ENCODE results near the gene RBPJL.

Gene RBPJL, protein sequence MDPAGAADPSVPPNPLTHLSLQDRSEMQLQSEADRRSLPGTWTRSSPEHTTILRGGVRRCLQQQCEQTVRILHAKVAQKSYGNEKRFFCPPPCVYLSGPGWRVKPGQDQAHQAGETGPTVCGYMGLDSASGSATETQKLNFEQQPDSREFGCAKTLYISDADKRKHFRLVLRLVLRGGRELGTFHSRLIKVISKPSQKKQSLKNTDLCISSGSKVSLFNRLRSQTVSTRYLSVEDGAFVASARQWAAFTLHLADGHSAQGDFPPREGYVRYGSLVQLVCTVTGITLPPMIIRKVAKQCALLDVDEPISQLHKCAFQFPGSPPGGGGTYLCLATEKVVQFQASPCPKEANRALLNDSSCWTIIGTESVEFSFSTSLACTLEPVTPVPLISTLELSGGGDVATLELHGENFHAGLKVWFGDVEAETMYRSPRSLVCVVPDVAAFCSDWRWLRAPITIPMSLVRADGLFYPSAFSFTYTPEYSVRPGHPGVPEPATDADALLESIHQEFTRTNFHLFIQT

DNA sequence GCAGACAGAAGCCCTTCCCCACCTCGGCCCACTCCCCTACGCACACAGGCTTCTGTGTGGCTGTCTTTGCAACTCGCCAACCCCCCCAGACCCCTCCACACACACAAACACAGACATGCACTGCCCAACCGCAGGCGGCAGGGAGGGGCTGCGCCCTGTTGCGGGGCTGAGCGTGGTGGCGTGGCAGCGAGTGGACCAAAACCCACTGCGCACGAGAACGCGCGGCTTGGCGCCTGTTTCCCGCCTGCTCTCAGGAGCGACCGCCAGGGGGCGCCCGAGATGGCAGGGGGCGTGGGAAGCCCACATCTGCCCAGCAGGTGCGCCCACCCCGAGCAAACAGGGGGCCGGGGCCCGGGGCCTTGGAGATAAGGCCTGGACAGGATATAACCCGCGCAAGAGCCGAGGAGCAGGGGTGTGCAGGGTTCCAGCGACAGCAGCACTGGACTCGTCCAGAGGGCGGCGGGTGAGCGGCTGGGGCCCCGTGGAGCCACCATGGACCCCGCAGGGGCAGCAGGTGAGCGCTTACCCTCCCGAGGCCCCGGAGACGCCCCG lies at the start of gene RBPJL:
Gene RBPJL (plus strand): TSS at position 410 of the 552 bp plus-strand sequence. CDS start 83 bp downstream, at position 493.
- no peak for DNase-seq

DNA sequence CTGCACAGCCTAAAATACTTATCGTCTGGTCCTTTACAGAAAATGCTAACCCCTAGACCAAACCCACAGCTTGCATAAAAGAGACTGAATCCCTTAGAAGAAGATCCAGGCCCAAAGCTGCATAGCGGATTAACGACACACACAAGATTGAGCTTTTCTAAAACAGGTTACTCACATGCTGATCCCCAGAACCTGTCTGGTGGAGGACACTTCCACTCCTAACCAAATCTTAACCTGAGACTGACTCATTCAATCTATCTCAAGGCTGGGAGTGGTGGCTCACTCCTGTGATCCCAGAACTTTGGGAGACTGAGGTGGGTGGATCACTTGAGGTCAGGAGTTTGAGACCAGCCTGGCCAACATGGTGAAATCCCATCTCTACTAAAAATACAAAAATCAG lies 49.5 kb upstream of the RBPJL start:
- no peak for DNase-seq

DNA sequence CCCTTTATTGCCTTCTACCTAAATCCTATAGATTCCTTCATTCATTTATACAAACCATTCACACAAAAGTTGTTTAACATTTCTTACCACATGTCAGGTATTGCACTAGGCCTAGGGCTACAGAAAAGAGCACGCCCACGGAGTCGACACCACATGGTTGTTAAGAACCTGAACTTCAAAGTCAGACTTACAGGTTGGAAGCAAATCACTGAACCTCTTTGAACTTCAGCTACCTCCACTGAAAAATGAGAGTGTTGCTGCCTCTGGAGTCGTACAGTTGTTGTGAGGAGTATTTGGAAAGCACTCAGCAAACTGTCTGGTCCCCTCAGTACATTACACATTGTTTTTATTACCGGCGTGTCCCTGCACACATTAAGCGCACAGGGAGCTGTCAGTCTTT lies 48.9 kb upstream of the RBPJL start:
- DNase-seq, result no peak

DNA sequence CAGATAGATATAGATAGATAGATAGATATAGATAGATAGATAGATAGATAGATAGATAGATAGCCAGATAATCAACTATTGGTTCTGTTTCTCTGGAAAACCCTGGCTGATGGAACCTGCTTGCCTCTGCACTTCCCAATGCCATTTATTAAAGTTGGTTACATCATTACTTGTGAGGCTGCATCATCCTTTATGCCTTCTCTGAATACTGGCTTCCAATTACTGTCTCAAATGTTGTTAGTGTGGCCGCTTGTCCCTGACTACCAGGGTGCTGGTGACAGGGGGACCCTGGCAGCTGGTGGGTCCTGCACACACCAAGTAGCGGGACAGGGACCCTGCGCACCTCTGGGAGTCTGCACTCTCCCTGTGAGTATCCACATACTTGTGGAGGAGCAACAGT lies 48.4 kb upstream of the RBPJL start:
- DNase-seq, result no peak

DNA sequence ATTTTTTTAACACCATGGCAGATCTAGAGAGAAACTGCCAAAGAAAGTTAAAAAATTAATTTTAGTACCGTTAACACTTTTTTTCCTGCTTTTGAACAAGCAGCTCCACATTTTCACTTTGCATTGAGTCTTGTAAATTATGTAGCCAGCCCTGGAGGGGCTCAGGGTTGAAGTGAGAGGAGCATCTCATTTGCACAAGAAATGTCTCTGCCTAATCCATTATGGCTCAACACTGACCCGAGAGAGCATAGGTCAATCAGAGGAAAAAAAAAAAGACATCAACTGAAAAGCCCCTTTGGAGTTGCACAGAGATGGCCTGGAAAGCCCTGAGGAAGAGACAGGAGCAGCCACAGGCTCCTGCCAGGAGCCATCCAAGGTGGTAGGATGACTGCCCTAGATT lies 48.0 kb upstream of the RBPJL start:
- no peak for DNase-seq

DNA sequence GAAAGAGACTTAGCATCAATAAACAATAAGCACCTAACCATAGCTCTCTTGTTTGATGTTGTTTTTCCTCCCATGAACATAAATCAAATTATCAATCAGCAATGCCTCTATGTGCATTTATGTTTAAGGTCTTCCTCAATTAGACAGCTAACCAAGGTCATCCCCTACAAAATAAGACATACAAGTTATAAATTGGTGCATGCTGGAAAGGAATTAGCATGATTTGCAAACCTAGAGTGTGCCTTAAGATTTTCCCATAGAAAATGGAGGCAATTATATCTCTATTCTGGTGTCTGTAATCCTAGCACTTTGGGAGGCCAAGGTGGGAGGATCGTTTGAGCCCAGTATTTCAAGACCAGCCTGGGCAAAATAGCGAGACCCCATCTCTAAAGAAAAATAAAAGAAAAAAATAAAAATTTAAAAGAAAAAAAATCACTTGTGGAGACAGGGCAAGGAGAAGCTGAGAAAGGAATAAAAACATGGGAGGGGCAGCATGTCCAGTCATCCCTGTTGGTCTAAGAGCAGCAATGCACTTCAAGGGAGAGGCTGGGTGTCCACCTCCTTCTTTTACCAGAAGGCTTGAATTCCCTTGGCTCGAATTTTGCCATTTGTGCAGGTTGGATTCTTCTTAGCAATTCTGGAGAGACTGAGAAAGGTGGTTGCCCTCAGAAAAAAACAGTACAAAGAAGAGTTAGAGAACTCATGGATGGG lies 42.9 kb upstream of the RBPJL start:
- no peak for DNase-seq

DNA sequence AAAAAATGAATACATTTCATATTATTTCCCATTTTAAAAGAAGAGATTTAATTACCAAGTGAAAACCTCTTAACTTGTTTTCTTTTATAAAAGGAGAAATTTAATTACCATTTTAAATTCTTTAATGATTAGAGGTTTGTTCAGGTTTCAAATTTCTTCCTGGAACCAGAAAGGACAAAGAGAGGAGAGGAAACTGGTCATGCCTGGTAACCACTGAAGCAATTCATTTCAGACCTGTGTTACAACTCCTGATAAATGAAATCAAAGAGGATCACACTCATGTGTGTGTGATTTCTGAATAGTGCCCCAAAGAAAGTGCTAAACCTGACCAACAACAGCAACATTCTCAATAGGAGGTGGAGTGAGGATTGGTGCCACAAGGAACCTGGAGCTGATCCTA lies 39.7 kb upstream of the RBPJL start:
- no peak for DNase-seq

DNA sequence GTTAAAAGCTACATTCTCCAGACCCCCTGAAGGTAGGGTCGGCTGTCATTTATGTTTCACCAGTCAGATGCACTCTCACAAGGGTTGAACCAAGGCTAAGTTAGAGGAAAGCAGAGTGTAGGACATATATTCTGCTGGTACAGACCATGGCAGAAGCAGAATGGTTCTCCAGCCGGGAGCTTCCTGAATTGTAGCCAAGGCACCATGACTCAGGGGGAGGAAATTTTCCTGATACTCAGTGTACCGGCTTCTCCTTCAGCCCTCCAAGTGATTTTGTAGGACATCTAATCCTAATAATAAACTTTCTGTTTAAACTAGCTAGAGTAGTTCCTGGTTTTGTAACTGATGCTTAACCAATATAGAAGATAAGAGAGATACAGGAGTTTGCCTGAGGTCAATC lies 38.1 kb upstream of the RBPJL start:
- DNase-seq, result no peak

DNA sequence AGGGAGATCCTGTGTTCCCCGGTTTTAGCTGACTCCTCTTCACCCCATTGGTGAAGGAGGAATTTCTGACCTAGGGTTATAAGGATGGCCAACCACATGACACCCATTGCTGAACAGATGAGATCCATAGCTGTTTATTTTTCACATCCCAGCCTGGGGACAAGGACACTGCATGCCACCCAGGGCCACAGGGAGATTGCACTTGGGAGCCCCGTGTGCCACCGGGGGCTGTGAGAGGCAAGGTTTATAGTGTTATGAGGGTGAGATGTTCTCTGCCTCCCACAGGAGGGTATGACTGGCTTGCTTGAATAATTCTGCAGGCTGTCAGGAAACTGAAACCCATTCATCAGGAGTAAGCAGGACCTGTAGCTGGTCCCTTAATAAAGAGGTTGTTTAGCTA lies 37.6 kb upstream of the RBPJL start:
- no peak for DNase-seq

DNA sequence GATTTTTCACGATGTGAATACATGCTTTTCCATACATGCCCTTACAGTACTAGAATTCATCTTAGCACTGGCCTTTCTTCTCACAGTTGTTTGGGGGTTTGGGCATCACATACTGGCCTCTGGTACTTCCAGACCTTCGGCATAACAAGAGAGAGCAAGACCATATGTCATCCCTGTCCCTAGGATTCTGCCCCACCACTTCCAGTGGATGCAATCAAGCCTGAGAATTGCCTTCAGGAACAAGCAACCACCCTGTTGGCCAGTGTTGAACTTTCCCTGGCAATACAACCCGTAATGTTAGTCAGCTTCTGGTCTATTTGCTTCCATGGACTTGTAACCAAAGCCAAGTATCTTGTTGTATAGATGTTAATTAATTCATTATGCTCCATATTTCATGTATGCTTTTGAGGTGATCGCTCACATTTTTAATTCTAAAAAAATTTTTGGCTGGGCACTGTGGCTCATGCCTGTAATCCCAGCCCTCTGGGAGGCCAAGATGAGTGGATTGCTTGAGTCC lies 36.8 kb upstream of the RBPJL start:
- no peak for DNase-seq

DNA sequence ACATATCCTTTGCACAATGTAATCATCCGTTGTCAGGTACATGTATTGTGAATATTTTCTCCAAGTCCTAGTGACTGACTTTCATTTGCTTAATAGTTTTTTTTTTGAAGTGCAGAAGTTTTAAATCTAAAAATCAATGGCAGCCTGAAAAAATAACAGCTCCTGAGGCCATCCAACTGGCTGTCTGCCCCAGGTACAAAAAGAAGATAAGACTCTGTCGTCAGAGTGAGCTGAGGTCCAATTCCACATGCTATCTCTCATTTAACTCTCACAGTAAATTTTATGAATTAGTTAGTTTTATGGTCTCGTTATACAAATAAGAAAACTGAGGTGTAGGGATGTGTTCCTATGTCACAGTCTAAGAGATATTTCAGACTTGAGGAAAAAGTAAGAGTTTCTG lies 31.3 kb upstream of the RBPJL start:
- DNase-seq, result no peak

DNA sequence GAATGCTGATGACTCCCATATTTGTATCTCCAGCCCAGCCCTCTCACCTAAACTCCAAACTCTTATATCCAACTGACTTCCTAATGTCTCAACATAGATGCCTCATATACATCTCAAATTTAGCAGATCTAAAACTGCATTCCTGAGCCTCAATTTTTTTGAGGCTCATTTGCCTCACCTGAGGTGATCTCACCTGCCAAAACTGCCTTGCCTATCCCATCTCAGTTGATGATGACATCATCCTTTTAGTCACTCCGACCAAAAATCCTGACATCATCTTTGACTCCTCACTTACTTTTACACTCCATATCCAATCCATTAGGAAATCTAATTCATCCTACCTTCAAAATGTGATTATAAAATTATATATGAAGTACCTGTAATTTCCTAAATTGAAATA lies 26.6 kb upstream of the RBPJL start:
- no peak for DNase-seq

DNA sequence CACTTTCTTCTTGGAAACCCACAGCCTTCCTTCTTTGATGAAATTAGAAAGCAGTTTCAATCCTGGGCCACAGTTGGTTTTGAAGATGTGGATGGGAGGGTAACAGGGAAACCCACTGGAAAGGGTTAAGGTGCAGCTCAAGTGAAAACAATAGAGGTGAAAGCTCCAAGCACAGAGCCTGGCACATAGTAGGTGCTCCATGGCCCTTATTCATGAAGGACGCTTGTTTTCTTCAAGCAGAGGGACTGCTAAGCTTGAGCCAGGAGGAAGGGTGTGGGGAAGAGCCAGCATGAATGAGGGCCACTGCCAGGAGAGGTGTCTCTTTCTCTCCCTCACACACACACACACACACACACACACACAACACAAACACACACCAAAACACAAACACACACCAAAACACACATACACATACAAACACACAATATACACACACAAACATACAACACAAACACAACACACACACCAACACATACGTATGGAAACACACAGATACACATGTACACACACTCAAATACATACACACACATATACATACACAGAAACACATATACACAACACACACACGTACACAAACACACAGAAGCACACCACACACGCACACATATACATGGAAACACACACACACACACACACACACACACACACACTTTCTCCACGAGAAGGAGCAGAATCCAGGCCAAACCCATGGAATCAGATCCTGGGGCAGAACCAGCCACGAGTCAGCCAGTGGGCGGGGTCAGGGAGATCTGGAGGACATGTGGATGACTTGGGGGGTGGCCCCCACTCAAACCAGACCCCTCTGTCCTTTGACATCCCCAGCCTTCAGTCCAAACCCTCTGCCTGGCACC lies 23.7 kb upstream of the RBPJL start:
- DNase-seq, result no peak

DNA sequence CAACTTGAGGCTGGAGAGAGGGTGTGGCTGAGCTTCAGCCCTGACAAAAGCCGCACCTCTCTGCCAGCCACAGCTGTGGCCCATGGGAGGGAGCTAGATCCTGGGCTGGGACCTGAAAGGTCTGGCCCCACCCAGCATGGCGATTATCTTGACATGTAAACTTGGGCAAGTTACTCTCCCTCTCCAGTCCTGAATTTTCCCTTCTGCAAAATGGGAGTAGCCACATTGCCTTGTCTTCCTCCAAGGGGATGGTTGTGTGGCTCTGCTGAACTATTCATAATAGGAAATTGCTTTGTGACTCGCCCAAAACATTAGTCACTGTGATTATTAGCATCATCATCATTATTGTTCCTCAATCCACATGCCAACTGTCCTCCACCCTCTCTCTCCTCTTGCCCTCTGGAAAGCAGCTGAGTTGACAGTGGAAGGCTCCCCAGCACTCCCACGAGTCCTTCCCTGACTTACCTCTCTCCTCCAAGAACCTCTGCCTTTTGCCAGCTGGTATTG lies 23.0 kb upstream of the RBPJL start:
- DNase-seq, result no peak

DNA sequence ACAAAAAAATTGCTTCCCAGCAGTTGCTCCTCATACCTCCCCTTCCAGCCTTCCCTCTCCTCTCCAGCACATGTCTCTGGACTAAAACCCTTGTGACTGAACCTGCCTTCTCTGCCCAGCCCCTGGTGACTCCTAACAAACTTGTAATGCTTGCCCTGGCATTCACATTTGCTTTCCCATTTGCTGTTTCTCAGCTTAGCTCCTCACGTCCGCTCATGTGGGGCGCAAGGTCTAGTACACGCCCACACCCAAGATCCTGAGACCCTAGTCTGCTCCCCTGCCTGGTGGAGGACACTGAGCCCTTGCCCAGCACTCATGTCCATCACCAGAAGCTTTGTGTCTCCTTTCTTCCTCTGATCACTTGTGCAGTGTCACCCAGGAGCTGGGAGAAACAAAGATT lies 18.3 kb upstream of the RBPJL start:
- no peak for DNase-seq

DNA sequence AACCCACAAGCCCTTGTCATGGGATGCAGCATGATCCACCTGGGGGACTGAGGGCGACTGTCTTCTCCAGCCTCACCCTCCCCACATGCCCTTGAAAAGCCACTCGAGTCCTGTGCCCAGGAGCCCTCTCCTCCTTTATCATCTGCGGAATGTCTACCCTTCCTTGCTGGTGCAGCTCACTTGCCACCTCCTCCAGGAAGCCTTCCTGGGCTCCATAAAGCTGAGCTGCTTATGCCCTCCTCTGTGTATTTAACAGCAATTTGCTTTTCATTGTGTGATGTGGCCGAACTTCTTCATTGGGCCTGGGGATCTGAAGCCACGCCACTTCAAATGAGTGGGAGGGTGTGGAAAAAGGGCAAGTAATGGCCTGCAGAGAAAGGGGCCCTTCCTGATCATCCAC lies 17.8 kb upstream of the RBPJL start:
- no peak for DNase-seq

DNA sequence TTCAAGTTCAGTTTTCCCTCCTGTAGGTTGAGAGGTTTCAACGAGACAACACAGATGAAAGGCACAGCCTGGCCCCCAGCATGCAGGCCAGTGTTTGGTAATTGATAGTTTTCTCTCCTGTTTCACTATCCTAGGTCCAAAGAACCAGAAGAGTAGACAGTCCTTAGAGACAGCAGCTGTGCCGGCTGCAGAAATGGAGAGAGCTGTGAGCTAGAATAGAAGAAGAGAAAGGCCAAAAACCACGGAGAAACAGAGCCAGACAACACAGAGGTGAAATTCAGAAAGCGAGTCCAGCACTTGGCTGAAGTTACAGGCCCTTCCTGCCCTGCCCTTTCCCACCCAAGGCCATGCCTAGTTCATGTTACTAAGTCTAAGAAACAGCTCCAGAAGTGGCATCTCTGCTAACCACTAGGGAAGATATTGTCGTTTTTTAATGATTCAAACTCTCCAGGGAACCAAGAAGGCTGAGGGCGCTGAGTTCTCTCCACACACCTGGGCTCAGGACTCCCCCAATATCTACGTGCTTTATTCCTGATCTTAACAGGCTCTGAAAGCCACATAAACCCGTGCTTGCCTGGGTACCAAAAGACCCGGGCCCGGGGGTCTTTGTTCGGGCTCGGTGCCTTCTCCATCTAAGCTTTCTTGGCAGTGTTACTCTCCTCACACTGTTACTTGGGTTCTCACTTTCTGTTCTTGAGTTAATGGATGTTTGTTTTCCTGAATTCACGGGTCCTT lies 16.5 kb upstream of the RBPJL start:
- no peak for DNase-seq

DNA sequence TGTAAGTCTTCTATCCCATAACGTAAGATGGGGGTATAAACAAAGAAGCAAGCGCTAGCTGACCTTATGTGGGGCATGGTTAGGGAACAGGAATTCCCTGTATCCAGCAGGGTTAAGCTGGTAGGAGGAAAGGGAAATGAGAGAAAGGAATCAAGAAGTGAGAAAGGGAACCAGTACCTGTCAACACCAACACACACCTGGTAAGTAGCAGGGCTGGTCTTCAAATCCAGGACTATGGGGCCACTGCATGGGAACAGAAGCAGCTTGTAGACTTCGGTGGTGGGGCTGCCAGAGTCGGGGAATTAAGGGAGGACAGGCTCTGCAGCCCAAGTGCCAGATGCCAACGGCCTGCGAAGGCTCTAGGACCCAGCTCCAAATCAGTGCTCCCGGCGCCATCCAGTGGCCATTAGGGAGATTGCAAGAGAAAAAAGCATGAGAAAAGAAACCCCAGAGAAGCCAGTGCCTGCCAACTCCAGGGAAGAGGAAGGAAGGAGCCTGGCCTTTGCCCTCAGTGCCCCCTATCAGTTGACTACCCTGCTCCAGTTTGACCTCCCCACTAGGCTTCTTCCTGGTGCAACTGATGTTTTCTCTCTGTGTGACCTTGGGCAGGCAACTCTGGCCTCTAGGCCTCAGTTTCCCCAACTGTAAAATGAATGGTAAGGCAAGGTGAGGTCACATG lies 15.8 kb upstream of the RBPJL start:
- DNase-seq, result peak; percentile 89

DNA sequence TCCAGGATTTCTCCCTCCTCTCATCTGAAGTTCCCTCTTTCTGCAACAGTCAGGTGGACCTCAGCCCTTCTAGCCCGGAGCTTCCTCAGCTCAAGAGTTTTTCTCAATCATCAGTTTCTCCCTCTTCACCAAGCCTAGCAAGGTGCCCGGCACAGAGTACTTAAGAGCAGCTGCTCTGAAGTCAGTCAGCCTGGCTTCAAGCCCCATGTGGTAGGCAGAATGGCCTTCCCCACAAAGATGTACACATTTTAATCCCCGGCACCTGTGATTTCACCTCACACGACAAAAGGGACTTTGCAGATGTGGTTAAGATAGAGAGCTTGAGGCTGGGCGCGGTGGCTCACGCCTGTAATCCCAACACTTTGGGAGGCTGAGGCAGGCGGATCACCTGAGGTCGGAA lies 15.1 kb upstream of the RBPJL start:
- DNase-seq, result no peak

DNA sequence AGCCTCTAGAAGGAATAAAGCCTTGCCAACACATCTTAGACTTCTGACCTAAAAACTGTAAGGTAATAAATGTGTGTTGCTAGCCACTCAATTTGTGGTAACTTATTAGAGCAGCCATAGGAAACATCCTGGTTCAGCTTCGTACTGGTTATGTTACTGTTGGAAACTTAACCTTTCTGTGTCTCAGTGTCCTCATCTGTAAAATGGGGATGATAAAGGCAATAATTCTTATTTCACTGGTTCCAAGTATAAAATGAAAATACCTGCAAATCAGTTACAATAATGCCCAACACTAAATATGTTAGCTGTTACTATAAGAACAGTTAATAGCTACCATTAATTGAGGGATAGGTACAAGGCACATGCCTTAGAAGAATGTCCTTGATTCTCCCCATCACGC lies 14.3 kb upstream of the RBPJL start:
- DNase-seq, result no peak
